Left hindlimb (tissue), 1 donor: ENCODE measurements around the gene GPC2.

ENCODE experiments used
- DNase-seq: peaks from one replicate; pipeline ENCODE4 v3.0.0-alpha.2; 2018

GPC2 gene

DNA sequence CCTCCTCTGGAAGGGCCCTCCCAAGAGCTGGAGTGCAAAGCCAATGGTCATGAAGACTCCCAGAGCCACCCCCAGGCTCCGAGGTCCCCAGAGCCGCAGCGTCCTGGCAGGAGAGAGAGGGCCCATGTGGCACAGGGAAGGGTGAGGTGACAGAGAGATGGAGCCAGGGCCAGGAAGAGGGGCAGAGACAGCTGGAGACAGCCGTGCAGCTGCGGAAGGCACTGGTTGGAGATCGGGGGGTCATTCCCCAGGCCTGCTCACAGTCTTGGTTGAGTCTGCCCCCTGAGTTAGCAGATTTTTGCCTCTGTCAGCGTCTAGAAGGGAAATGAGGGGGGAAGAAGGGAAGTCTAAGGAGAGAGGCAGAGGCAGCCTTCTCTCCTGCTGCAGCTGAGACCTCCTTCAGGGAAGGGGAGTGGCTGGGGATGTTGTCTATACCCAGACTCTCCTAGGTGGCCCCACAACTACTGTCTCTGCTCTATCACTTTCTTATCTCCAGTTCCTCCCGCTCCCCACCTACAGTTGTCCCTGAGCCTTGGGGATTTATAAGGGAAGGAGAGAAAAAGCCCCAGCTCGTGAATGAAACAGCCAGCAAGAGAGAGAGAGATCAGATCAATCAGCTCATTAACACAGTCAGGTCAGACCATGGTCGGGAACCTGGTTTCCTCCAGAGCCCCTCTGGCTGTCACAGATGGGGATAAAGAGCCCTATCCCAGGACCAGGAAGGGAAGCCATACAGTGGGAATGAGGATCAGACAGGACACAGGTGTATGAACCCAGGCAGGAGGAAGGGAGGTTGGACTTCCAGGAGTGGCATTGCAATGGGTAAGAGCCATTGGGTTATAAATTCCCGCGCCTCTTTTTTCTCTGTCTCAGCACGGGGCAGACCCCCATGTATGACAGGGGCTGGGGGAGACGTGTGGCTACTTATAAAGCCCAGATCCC, 9.9 kb downstream of the GPC2 start:
- DNase-seq: no peak

GRCh38 chr7:100166317-100166940, 10.8 kb downstream of the GPC2 start:
- DNase-seq: no peak

- DNase-seq: peak; percentile 6
These were observed 13.3 kb downstream of the GPC2 start for GRCh38 chr7:100163871-100164270.

- DNase-seq: peak; percentile 18
These were observed 14.1 kb downstream of the GPC2 start for GRCh38 chr7:100163006-100163531.

DNA sequence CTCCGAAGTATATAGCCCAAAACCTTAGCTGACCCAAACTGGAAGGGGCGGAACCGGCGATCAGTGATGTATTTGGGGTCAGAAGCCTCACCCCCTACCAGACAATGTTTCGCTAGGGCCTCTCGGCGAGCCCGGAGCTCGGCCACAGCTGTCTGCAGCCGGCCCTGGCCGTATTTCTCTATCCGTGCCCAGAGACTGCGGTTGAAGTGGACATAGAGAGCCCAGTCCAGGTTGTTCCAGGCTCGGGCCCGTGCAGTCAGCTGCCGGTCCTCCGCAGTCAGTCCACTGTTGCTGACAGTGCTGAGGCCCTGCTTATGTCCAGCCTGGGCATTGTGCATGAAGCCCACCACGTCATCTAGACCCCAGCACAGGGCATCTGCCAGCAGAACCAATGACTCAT, 17.1 kb downstream of the GPC2 start:
- DNase-seq: peak; percentile 24

DNA sequence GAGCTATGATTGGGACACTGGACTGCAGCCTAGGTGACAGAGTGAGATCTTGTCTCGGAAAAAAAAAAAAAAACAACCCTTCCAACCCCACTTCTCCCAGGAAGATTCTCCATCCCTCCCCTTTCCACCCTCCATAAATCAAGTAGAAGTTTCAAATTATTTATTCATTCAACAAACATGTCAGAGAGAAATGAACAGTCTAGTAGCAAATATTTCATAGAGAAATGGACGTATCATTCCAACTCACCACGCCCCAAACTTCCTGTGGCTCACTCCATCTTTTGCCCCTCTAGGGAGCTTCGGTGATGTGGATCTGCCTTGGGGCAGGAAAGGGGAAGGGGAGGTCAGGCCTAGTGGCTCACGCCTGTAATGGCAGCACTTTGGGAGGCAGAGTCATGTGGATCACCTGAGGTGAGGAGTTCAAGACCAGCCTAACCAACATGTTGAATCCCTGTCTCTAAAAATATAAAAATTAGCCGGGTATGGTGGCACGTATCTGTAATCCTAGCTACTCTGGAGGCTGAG, 18.0 kb downstream of the GPC2 start:
- peak; percentile 22 for DNase-seq

- peak; percentile 94 for DNase-seq
These were observed 18.7 kb downstream of the GPC2 start, which contains the start of gene TRAPPC14 for GRCh38 chr7:100158229-100159098. TRAPPC14 (minus strand) TSS chr7:100158723; CDS start chr7:100158499, 224 bp downstream.

- peak; percentile 37 for DNase-seq
These were observed 19.6 kb downstream of the GPC2 start for GRCh38 chr7:100157334-100158228.

DNA sequence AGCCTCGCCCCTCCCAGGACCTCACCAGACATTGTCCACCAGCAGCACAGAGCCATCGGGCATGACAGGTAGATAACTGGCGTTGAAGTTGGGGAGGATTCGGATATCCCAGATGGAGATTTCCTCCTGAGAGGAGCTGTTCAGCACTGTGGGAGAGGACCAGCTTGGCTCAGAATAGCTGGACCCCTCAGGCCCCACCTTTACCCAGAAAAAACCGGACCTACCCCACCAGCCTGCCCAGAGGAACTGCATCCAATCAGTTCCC, 20.2 kb downstream of the GPC2 start:
- DNase-seq: no peak

DNA sequence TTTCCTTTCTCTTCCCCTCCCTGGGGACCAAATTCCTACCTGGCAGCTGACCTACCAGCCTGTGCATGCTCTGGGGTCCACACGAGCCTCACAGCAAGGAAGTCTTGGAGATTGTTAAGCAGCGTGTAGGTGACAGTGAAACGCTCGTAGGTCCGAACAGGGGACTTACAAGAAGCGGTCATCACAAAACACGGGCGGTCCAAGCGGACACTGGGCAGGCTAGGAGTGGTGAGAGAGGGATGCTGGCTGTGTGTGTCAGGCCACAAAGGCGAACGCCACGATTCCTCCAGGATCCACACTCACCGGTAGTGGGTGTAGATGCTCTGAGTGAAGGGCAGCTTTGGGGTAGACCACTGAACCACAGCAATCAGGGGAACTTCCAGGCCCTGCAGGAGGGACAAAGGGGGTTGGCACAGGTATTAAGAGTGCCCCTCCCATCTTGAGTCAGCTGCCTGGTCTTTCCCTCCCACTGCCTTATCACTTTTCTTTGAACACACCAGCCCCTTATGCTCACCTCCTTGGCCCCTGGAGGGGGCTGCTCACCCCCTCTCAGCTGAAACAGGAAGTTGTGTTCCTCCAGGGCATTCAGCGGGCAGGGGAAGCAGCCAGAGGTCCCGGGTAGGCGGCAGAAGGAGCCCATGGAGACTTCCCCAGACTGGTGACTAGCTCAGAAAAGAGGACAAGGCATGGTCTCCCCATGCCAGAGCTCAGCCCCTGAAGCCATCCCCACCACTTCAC, 20.7 kb downstream of the GPC2 start:
- DNase-seq: peak; percentile 23

DNA sequence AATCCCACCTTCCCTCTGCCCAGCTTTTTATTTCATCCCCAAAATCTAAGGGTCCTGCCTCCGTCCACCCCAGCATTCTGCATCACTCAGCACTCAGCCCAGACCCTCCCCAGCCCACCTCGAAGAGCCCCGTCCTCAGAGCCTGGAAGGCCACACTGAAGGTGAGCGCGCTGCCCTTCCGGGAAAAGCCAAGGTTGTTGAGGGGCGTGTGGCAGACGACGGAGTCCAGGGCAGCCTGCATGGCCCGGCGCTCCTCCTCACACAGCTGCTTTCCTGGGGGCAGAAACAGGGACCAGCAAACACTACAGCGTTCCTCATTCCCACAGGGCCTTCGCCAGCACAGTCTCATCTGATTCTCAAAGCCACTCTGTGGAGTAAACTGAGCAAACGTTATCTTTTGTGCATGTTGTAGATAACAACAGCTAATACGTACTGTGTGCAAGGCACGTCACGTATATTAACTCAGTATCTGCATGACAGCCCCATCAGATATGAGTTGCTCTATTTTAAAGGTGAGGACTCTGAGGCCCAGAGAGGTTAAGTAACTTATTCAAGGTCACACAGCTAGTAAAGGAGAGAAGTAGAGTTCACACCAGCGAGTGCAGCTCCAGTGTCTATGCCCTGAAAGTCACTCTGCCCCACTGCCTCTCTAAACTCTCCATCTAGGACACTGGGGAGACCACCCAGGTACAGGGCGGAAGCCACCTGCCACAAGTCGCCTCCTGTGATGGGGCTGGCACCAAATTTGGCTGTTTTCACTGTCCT, 21.4 kb downstream of the GPC2 start:
- peak; percentile 16 for DNase-seq

- DNase-seq: peak; percentile 25
These were observed 22.3 kb downstream of the GPC2 start for GRCh38 chr7:100154651-100155491.

DNA sequence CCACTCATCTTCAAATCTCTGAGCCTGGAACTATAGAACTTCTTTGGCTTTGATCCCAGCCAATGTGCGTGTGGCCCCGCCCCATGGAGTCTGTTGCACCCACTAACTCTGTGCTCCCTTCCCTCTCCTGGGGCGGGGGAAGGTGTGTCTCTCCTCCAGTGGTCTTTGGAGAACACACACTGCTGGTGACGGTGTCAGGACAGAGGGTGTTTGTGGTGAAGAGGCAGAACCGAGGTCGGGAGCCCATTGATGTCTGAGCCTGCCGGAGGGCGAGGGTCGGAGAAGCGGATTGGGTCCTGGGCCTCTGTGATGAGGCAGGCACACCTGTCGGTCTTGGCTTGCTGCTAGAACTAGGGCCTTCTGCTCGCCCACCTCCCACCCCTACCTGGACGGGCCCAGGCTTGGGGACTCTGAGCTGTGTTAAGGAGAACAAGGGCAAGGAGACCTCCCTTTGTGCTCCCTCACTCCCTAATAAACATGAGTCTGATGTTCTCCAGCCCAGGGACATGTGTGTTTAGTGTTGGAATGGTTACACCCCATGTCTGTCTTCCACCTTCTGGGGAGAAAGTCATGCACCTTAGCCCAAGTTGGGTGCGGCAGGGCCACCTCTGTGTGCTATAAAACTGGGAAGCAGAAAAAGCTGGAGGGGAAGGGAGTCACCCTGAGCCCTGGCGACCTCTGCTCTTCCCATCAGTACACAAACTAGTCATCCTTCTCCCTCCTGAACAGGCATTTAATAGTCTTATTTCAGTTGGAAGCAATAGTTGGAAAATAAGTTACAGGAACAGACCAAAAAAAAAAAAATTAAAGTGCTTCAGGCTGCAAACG, 23.3 kb downstream of the GPC2 start:
- DNase-seq: peak; percentile 30

DNA sequence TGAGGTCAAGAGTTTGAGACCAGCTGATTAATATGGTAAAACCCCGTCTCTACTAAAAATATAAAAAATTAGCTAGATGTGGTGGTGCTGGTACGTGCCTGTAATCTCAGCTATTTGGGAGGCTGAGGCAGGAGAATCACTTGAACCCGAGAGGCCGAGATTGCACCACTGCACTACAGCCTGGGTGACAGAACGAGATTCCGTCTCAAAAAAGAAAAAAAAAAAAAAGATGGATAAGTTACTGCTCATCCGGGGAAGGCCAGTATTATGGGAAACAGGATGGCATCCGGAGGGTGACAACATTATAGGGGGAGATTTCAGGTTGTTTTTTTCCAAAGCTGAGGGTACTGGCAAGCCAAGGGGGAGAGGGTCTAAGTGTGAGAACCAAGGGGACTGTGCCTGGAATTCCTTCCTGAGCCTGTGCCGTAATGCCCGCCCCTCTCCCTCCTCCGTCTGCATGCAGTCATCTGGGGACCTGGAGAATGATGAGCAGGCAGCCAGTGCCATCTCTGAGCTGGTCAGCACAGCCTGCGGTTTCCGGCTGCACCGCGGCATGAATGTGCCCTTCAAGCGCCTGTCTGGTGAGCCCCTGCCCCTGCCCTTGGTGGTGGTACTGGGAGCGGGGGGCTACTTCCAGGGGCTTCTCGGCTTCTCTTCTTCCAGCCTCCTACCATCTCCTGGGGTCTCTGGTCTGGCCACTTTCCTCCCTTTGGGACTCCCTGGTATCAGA, 24.1 kb downstream of the GPC2 start:
- peak; percentile 8 for DNase-seq

DNA sequence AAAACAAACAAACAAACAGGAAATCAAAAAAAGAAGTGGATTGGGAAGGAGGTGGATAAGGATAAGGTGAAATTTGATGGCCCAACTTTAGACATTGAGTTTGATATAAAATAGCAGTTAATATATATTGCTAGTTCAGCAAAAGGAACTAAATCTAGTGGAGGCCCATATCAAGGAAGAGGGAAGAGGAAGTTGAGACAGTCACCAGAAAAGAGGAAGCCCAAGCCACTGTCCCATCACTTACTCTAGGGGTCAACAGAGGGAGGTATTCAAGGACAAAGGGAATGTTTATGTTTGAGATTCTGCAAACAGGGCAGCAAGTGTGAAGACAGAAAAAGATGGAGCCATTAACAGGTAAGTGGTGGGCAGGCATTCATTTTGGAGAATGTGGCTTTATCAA, 24.8 kb downstream of the GPC2 start:
- DNase-seq: peak; percentile 2

- DNase-seq: peak; percentile 99
These were observed 28.4 kb downstream of the GPC2 start, which contains the start of gene LAMTOR4 for GRCh38 chr7:100148559-100149328. LAMTOR4 (plus strand) TSS chr7:100148918; CDS start chr7:100148973, 55 bp downstream.

GRCh38 chr7:100148225-100148558, 29.0 kb downstream of the GPC2 start:
- DNase-seq: no peak
